WERI-Rb-1 (cell line): ENCODE measurements around the gene SBNO2.

Experiments used
- DNase-seq: peaks from one replicate; pipeline ENCODE4 v3.0.0-alpha.2; 2020
- H3K27ac ChIP-seq: fragments of 250-450 bp; sonication (Bioruptor Pico); 2 replicates; pipeline ENCODE4 v1.5.1; 2020; ENCODE audit warnings: mild to moderate bottlenecking, moderate library complexity
- H3K27me3 ChIP-seq: fragments of 250-450 bp; sonication (Bioruptor Pico); 2 replicates; pipeline ENCODE4 v1.5.1; 2021; ENCODE audit warnings: mild to moderate bottlenecking, low read depth, moderate library complexity; ENCODE audit not compliant: insufficient read depth, severe bottlenecking
- H3K36me3 ChIP-seq: fragments of 250-450 bp; sonication (Bioruptor Pico); 2 replicates; pipeline ENCODE4 v1.5.1; 2020; ENCODE audit warnings: mild to moderate bottlenecking, moderate library complexity
- H3K4me3 ChIP-seq: 2 replicates; pipeline ENCODE4 v1.5.1; 2011; ENCODE audit warnings: low read depth, mild to moderate bottlenecking, control low read depth, low read length
- H3K9me3 ChIP-seq: fragments of 250-450 bp; sonication (Bioruptor Pico); 2 replicates; pipeline ENCODE4 v1.5.1; 2021; ENCODE audit warnings: mild to moderate bottlenecking, moderate library complexity; ENCODE audit not compliant: severe bottlenecking
- CTCF ChIP-seq: IDR thresholded peaks from 2 replicates; pipeline ENCODE4 v1.5.1; 2011; ENCODE audit warnings: low read depth, mild to moderate bottlenecking, control low read depth, inconsistent platforms, low read length

Gene SBNO2

GRCh38 chr19:1070576-1070930 lies 103.5 kb downstream of the SBNO2 start:
- no peak for TF ChIP-seq CTCF
- no peak for DNase-seq
- Histone ChIP-seq H3K9me3 (no peaks in the 10 kb centered on the region), H3K4me3 (no peak overlapping the region), H3K27ac (no peak overlapping the region), H3K36me3 (no peaks in the 10 kb centered on the region; the same call in 1 of the 2 replicates), H3K27me3 (no peaks in the 10 kb centered on the region)

GRCh38 chr19:1069009-1069779 lies 104.9 kb downstream of the SBNO2 start:
- no peak overlapping the region for H3K27ac ChIP-seq
- DNase-seq = no peak
- TF ChIP-seq CTCF = no peak
- H3K27me3 ChIP-seq = no peaks in the 10 kb centered on the region
- no peaks in the 10 kb centered on the region; the same call in none of the 2 replicates for H3K36me3 ChIP-seq
- no peak overlapping the region for H3K4me3 ChIP-seq
- no peaks in the 10 kb centered on the region for H3K9me3 ChIP-seq

GRCh38 chr19:1068009-1069001 lies 105.8 kb downstream of the SBNO2 start:
- Histone ChIP-seq H3K9me3 (peaks cover 2% of the 10 kb centered on the region), H3K36me3 (peaks cover 6% of the 10 kb centered on the region), H3K27me3 (no peaks in the 10 kb centered on the region), H3K27ac (no peak overlapping the region), H3K4me3 (no peak overlapping the region; the same call in 1 of the 2 replicates)
- no peak for TF ChIP-seq CTCF
- DNase-seq = no peak

- TF ChIP-seq CTCF = no peak
- DNase-seq = no peak
- Histone ChIP-seq H3K4me3 (peak overlapping the region; percentile 63), H3K27me3 (no peaks in the 10 kb centered on the region), H3K36me3 (peaks cover 7% of the 10 kb centered on the region), H3K9me3 (peaks cover 2% of the 10 kb centered on the region), H3K27ac (no peak overlapping the region)
Observed at GRCh38 chr19:1067341-1067957, 106.6 kb downstream of the SBNO2 start.

GRCh38 chr19:1066748-1067340 lies 107.2 kb downstream of the SBNO2 start, which contains the start of gene ARHGAP45:
Gene ARHGAP45, plus strand, starts transcription at chr19:1067167. Its CDS starts 239 bp downstream, at chr19:1067406.
- peak; percentile 54 for DNase-seq
- Histone ChIP-seq H3K4me3 (peak within 1 kb of the TSS; percentile 63), H3K9me3 (peaks cover 2% of the 10 kb centered on the region), H3K27me3 (no peaks in the 10 kb centered on the region), H3K36me3 (peaks cover 13% of the 10 kb centered on the region), H3K27ac (no peak within 1 kb of the TSS)
- TF ChIP-seq CTCF = no peak
